Thyroid gland (tissue), 4 donors: ENCODE data around the gene EPPIN.

Experiments used
- POLR2A ChIP-seq, 2 donors: fragments of 450-650 bp; IDR thresholded peaks; one replicate each; pipeline ENCODE4 v1.6.1; 2017; ENCODE audit warnings: antibody characterized with exemption in 2 of 2, mild to moderate bottlenecking in 2 of 2, moderate library complexity in 1 of 2
- TF ChIP-seq, protein P1 (sequence below), 6 experiments: fragments of 200-600 bp in 3 of 6; fragments of 450-650 bp in 3 of 6; sonication (generic) in 3 of 6; IDR thresholded peaks; one replicate each; pipeline ENCODE4 v1.5.1; 2016 to 2019; ENCODE audit warnings: antibody characterized with exemption in 6 of 6, mild to moderate bottlenecking in 2 of 6, inconsistent platforms in 1 of 6, moderate library complexity in 1 of 6

DNA sequence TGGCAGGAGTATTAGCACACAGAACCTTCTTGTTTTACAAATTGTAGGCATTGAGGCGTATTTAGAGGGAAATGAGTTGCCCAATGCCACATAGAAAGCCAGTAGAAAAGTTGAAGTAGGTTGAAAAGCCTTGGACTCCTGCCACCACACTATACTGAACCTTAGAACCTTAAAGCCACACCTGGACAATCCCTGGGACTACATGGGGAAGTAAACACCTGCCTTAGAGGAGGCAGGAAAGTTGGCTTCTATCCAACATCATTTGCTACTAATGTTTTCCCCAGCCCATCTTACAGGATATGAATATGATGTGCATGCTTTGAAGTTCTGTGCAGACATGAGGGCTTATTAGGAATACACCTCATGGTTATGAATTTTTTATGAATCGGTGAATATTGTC is 5.3 kb upstream of the EPPIN start:
- no peak for TF ChIP-seq POLR2A (IDR thresholded peaks at IDR 0.05)
- TF ChIP-seq, protein P1, sequence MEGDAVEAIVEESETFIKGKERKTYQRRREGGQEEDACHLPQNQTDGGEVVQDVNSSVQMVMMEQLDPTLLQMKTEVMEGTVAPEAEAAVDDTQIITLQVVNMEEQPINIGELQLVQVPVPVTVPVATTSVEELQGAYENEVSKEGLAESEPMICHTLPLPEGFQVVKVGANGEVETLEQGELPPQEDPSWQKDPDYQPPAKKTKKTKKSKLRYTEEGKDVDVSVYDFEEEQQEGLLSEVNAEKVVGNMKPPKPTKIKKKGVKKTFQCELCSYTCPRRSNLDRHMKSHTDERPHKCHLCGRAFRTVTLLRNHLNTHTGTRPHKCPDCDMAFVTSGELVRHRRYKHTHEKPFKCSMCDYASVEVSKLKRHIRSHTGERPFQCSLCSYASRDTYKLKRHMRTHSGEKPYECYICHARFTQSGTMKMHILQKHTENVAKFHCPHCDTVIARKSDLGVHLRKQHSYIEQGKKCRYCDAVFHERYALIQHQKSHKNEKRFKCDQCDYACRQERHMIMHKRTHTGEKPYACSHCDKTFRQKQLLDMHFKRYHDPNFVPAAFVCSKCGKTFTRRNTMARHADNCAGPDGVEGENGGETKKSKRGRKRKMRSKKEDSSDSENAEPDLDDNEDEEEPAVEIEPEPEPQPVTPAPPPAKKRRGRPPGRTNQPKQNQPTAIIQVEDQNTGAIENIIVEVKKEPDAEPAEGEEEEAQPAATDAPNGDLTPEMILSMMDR (IDR thresholded peaks at IDR 0.05): no peak
